HEK293 (cell line): ENCODE results near the gene PHAF1.

ENCODE experiments used
- CTCF ChIA-PET: fragments of 350-600 bp; formaldehyde crosslinking; extraction: SDS; loops from one replicate; lab custom pipeline; 2021; ENCODE audit warnings: antibody characterized with exemption; lab: Yijun Ruan, JAX
- POLR2A ChIA-PET: fragments of 300-600 bp; formaldehyde crosslinking; extraction: SDS; loops from one replicate; lab custom pipeline; 2020; ENCODE audit warnings: antibody characterized with exemption, inconsistent platforms; lab: Yijun Ruan, JAX
- H3K27ac ChIP-seq: fragments of 200-500 bp; sonication (Bioruptor generic); 2 replicates; pipeline ENCODE4 v1.5.1; 2014; ENCODE audit warnings: low read depth, low read length, control low read depth, inconsistent platforms; ENCODE audit errors: extremely low read depth
- H3K36me3 ChIP-seq, 2 experiments: fragments of 200-500 bp in 1 of 2; sonication (Bioruptor generic) in 1 of 2; 1 replicate in 1 of 2; 2 replicates in 1 of 2; pipeline ENCODE4 v1.5.1; 2014 to 2017; ENCODE audit warnings: inconsistent platforms in 2 of 2, low read length in 2 of 2; ENCODE audit not compliant: control insufficient read depth in 2 of 2, insufficient read depth in 1 of 2
- H3K4me1 ChIP-seq: fragments of 200-500 bp; sonication (Bioruptor generic); 2 replicates; pipeline ENCODE4 v1.5.1; 2014; ENCODE audit warnings: mild to moderate bottlenecking, low read length, inconsistent platforms; ENCODE audit not compliant: control insufficient read depth, insufficient read depth
- H3K4me3 ChIP-seq: 2 replicates; pipeline ENCODE4 v1.5.1; 2011; ENCODE audit warnings: low read depth, mild to moderate bottlenecking, control low read depth, low read length, moderate library complexity
- H3K9me3 ChIP-seq: fragments of 200-500 bp; sonication (Bioruptor generic); 2 replicates; pipeline ENCODE4 v1.5.1; 2014; ENCODE audit warnings: low read depth, low read length, inconsistent platforms; ENCODE audit not compliant: control insufficient read depth, insufficient read depth
- EGR2 ChIP-seq: fragments of 450-650 bp; formaldehyde crosslinking; IDR thresholded peaks from 2 replicates; pipeline ENCODE4 v1.5.1; 2016; ENCODE audit warnings: low read depth, missing biosample characterization, missing genetic modification characterization
- ELK4 ChIP-seq: IDR thresholded peaks from 2 replicates; pipeline ENCODE4 v1.6.1; 2011; ENCODE audit warnings: mild to moderate bottlenecking, low read depth, low read length, borderline replicate concordance
- SCRT1 ChIP-seq: fragments of 450-650 bp; formaldehyde crosslinking; IDR thresholded peaks from 2 replicates; pipeline ENCODE4 v1.5.1; 2016; ENCODE audit warnings: missing biosample characterization, missing genetic modification characterization, borderline replicate concordance
- ZNF121 ChIP-seq: fragments of 450-650 bp; formaldehyde crosslinking; IDR thresholded peaks from 2 replicates; pipeline ENCODE4 v1.5.1; 2016; ENCODE audit warnings: missing biosample characterization, missing genetic modification characterization
- ZNF211 ChIP-seq: fragments of 450-650 bp; formaldehyde crosslinking; IDR thresholded peaks from 2 replicates; pipeline ENCODE4 v1.5.1; 2016; ENCODE audit warnings: low read depth, missing biosample characterization, missing genetic modification characterization
- ZNF221 ChIP-seq: fragments of 450-650 bp; formaldehyde crosslinking; IDR thresholded peaks from 2 replicates; pipeline ENCODE4 v1.5.1; 2017; ENCODE audit warnings: missing biosample characterization, missing genetic modification characterization, borderline replicate concordance
- ZNF23 ChIP-seq: fragments of 450-650 bp; formaldehyde crosslinking; IDR thresholded peaks from 2 replicates; pipeline ENCODE4 v1.5.1; 2016; ENCODE audit warnings: missing biosample characterization, missing genetic modification characterization, borderline replicate concordance
- ZNF274 ChIP-seq, 2 experiments: fragments of 200-500 bp in 1 of 2; fragments of 450-650 bp in 1 of 2; sonication (Bioruptor generic) in 1 of 2; formaldehyde crosslinking in 1 of 2; IDR thresholded peaks; 2 replicates each; pipeline versions ENCODE4 v1.5.1 to v1.6.1; 2014 to 2016; ENCODE audit warnings: borderline replicate concordance in 1 of 2, inconsistent platforms in 1 of 2, low read length in 1 of 2, missing biosample characterization in 1 of 2, missing genetic modification characterization in 1 of 2
- ZNF488 ChIP-seq: fragments of 450-650 bp; formaldehyde crosslinking; IDR thresholded peaks from 2 replicates; pipeline ENCODE4 v1.5.1; 2016; ENCODE audit warnings: missing biosample characterization, missing genetic modification characterization
- ZNF510 ChIP-seq: fragments of 450-650 bp; formaldehyde crosslinking; IDR thresholded peaks from 2 replicates; pipeline ENCODE4 v1.5.1; 2018; ENCODE audit warnings: mild to moderate bottlenecking, missing genetic modification characterization, missing biosample characterization; ENCODE audit not compliant: insufficient replicate concordance
- ZNF596 ChIP-seq: fragments of 450-650 bp; IDR thresholded peaks from 2 replicates; pipeline ENCODE4 v1.5.0; 2018; ENCODE audit warnings: missing biosample characterization, mild to moderate bottlenecking, missing genetic modification characterization, moderate library complexity
- ZNF654 ChIP-seq: fragments of 450-650 bp; formaldehyde crosslinking; IDR thresholded peaks from 2 replicates; pipeline ENCODE4 v1.5.1; 2016; ENCODE audit warnings: low read depth, missing biosample characterization, missing genetic modification characterization
- TF ChIP-seq, protein P1 (sequence below): fragments of 450-650 bp; formaldehyde crosslinking; IDR thresholded peaks from 2 replicates; pipeline ENCODE4 v1.5.1; 2016; ENCODE audit warnings: missing biosample characterization, missing genetic modification characterization
- TF ChIP-seq, protein P2 (sequence below): fragments of 450-650 bp; formaldehyde crosslinking; IDR thresholded peaks from 2 replicates; pipeline ENCODE4 v1.5.1; 2016; ENCODE audit warnings: missing biosample characterization, missing genetic modification characterization, borderline replicate concordance
- TF ChIP-seq, protein P3 (sequence below): fragments of 450-650 bp; formaldehyde crosslinking; IDR thresholded peaks from 2 replicates; pipeline ENCODE4 v1.5.1; 2016; ENCODE audit warnings: missing biosample characterization, missing genetic modification characterization
- TF ChIP-seq, protein P4 (sequence below): fragments of 450-650 bp; formaldehyde crosslinking; IDR thresholded peaks from 2 replicates; pipeline ENCODE4 v1.5.1; 2016; ENCODE audit warnings: missing biosample characterization, missing genetic modification characterization, borderline replicate concordance

PHAF1 gene

GRCh38 chr16:67115639-67116038, 5.9 kb downstream of the PHAF1 start (continued):
- TF ChIP-seq ZNF510 (tag by site-specific recombination) (no peak), SCRT1 (tag by site-specific recombination) (no peak), ZNF221 (no peak)

DNA sequence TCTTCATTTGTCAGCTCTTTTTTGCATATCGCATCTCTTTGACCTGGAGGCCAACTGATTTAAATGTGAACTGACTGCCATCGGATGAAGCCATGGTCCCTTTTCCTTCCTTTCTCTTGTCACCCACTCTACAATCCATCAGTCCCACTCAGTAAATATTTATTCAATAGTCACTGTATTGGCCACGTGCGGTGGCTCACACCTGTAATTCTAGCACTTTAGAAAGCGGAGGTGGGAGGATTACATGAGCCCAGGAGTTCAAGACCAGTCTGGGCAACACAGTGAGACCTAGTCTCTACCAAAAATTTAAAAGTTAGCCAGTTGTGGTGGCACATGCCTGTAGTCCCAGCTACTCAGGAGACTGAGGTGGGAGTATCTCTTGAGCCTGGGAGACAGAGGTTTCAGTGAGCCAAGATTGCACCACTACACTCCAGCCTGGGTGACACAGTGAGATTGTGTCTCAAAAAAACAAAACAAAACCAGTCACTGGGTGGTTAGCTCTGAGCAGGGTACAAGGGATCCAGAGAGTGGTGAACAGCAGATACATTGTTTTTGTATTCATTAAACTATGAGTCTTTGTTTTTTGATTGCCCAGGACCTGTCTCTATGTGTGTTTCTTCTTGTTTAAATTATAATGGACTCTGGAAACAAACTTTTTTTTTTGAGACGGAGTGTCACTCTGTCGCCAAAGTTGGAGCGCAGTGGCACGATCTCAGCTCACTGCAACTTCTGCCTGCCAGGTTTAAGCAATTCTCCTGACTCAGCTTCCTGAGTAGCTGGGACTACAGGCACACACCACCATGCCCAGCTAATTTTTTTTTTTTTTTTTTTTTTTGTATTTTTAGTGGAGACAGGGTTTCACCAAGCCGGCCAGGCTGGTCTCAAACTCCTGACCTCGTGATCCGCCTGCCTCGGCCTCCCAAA, 6.9 kb downstream of the PHAF1 start:
- TF ChIP-seq ZNF274 (IDR thresholded peaks at IDR 0.05; ENCODE audit: low read length) (no peak), ZNF274 (tag by site-specific recombination; IDR thresholded peaks at IDR 0.05; ENCODE audit: borderline replicate concordance) (no peak), ZNF488 (tag by site-specific recombination) (no peak), EGR2 (tag by site-specific recombination) (0 out of 2 replicates have a peak, but pooled peaks have one; percentile 6)
- TF ChIP-seq, protein P1, sequence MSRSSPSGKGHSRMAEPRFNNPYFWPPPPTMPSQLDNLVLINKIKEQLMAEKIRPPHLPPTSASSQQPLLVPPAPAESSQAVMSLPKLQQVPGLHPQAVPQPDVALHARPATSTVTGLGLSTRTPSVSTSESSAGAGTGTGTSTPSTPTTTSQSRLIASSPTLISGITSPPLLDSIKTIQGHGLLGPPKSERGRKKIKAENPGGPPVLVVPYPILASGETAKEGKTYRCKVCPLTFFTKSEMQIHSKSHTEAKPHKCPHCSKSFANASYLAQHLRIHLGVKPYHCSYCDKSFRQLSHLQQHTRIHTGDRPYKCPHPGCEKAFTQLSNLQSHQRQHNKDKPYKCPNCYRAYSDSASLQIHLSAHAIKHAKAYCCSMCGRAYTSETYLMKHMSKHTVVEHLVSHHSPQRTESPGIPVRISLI (tag by site-specific recombination) = 0 out of 2 replicates have a peak, but pooled peaks have one; percentile 19
- TF ChIP-seq, protein P2, sequence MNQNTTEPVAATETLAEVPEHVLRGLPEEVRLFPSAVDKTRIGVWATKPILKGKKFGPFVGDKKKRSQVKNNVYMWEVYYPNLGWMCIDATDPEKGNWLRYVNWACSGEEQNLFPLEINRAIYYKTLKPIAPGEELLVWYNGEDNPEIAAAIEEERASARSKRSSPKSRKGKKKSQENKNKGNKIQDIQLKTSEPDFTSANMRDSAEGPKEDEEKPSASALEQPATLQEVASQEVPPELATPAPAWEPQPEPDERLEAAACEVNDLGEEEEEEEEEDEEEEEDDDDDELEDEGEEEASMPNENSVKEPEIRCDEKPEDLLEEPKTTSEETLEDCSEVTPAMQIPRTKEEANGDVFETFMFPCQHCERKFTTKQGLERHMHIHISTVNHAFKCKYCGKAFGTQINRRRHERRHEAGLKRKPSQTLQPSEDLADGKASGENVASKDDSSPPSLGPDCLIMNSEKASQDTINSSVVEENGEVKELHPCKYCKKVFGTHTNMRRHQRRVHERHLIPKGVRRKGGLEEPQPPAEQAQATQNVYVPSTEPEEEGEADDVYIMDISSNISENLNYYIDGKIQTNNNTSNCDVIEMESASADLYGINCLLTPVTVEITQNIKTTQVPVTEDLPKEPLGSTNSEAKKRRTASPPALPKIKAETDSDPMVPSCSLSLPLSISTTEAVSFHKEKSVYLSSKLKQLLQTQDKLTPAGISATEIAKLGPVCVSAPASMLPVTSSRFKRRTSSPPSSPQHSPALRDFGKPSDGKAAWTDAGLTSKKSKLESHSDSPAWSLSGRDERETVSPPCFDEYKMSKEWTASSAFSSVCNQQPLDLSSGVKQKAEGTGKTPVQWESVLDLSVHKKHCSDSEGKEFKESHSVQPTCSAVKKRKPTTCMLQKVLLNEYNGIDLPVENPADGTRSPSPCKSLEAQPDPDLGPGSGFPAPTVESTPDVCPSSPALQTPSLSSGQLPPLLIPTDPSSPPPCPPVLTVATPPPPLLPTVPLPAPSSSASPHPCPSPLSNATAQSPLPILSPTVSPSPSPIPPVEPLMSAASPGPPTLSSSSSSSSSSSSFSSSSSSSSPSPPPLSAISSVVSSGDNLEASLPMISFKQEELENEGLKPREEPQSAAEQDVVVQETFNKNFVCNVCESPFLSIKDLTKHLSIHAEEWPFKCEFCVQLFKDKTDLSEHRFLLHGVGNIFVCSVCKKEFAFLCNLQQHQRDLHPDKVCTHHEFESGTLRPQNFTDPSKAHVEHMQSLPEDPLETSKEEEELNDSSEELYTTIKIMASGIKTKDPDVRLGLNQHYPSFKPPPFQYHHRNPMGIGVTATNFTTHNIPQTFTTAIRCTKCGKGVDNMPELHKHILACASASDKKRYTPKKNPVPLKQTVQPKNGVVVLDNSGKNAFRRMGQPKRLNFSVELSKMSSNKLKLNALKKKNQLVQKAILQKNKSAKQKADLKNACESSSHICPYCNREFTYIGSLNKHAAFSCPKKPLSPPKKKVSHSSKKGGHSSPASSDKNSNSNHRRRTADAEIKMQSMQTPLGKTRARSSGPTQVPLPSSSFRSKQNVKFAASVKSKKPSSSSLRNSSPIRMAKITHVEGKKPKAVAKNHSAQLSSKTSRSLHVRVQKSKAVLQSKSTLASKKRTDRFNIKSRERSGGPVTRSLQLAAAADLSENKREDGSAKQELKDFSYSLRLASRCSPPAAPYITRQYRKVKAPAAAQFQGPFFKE (tag by site-specific recombination) = no peak
- TF ChIP-seq, all 188 proteins: peak for 2
- Histone ChIP-seq H3K27ac (no peak overlapping the region), H3K4me1 (no peaks in the 10 kb centered on the region), H3K4me3 (no peak overlapping the region), H3K36me3 (peaks cover 2 to 45% of the 10 kb centered on the region in 2 experiments), H3K9me3 (no peaks in the 10 kb centered on the region)
- ChIA-PET CTCF (interaction anchor here (0.7 to 2.0 kb wide), 4 partner anchors 11 to 160 kb away, joined by 3 to 6 read pairs (median 4); no protein-coding TSS in a partner anchor), POLR2A (interaction anchor here (0.7 kb wide), 1 partner anchor 39 kb away, joined by 3 read pairs; no protein-coding TSS in a partner anchor)

DNA sequence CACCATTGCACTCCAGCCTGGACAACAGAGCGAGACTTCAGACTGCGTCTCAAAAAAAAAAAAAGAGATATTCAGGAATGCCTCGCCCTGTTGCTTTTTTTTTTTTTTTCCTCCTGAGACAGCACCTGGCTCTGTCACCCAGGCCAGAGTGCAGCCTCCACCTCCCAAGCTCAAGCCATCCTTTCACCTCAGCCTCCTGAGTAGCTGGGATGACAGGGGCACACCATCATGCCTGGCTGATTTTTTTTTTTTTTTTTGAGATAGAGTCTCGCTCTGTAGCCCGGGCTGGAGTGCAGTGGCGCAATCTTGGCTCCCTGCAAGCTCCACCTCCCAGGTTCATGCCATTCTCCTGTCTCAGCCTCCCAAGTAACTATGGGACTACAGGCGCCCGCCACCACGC, 8.0 kb downstream of the PHAF1 start:
- H3K27ac ChIP-seq = no peak overlapping the region
- H3K36me3 ChIP-seq = peaks cover 13 to 48% of the 10 kb centered on the region in 2 experiments
- no peaks in the 10 kb centered on the region for H3K9me3 ChIP-seq
- CTCF ChIA-PET = no interaction called here
- no peaks in the 10 kb centered on the region for H3K4me1 ChIP-seq
- H3K4me3 ChIP-seq = no peak overlapping the region
- POLR2A ChIA-PET = no interaction called here
- TF ChIP-seq, protein P3, sequence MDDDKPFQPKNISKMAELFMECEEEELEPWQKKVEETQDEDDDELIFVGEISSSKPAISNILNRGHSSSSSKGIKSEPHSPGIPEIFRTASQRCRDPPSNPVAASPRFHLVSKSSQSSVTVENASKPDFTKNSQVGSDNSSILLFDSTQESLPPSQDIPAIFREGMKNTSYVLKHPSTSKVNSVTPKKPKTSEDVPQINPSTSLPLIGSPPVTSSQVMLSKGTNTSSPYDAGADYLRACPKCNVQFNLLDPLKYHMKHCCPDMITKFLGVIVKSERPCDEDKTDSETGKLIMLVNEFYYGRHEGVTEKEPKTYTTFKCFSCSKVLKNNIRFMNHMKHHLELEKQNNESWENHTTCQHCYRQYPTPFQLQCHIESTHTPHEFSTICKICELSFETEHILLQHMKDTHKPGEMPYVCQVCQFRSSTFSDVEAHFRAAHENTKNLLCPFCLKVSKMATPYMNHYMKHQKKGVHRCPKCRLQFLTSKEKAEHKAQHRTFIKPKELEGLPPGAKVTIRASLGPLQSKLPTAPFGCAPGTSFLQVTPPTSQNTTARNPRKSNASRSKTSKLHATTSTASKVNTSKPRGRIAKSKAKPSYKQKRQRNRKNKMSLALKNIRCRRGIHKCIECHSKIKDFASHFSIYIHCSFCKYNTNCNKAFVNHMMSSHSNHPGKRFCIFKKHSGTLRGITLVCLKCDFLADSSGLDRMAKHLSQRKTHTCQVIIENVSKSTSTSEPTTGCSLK (tag by site-specific recombination) = no peak
- TF ChIP-seq ZNF596 (tag by site-specific recombination) = no peak
- no peak for TF ChIP-seq ZNF121
- no peak for TF ChIP-seq ZNF654 (tag by site-specific recombination)
- no peak for TF ChIP-seq ZNF274 (IDR thresholded peaks at IDR 0.05; ENCODE audit: low read length)
- TF ChIP-seq ZNF274 (tag by site-specific recombination; IDR thresholded peaks at IDR 0.05; ENCODE audit: borderline replicate concordance) = no peak
- TF ChIP-seq ZNF211 (tag by site-specific recombination) = no peak
- TF ChIP-seq ZNF23 (tag by site-specific recombination) = no peak
- TF ChIP-seq, protein P4, sequence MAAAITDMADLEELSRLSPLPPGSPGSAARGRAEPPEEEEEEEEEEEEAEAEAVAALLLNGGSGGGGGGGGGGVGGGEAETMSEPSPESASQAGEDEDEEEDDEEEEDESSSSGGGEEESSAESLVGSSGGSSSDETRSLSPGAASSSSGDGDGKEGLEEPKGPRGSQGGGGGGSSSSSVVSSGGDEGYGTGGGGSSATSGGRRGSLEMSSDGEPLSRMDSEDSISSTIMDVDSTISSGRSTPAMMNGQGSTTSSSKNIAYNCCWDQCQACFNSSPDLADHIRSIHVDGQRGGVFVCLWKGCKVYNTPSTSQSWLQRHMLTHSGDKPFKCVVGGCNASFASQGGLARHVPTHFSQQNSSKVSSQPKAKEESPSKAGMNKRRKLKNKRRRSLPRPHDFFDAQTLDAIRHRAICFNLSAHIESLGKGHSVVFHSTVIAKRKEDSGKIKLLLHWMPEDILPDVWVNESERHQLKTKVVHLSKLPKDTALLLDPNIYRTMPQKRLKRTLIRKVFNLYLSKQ (tag by site-specific recombination) = no peak
- no peak for TF ChIP-seq ELK4
